B cell (primary cell): ENCODE results near the gene AUTS2. TPM values are rescaled to one million over a fixed set of nuclear protein-coding genes. Genes with fewer than 3 reads are reported as not detected.

Experiments used
- ATAC-seq: fragments of 200-7000 bp; cut with Tn5 transposase; one replicate; pipeline ENCODE4 v1.10.0; 2021; ENCODE audit warnings: low read depth, mild to moderate bottlenecking, moderate number of reproducible peaks, moderate library complexity
- CTCF ChIA-PET: fragments of 350-600 bp; sonication (Branson Sonifier 250); formaldehyde crosslinking; loops from one replicate; lab custom pipeline; 2021; ENCODE audit warnings: antibody characterized with exemption, inconsistent platforms; lab: Charles Lee
- POLR2A ChIA-PET: fragments of 350-600 bp; sonication (Branson Sonifier 250); formaldehyde crosslinking; loops from one replicate; lab custom pipeline; 2021; ENCODE audit warnings: antibody characterized with exemption; lab: Charles Lee
- DNase-seq: peaks from one replicate; pipeline ENCODE4 v3.0.0; 2013
- H2AFZ ChIP-seq: 2 replicates; pipeline ENCODE4 v1.6.1; 2012; ENCODE audit warnings: mild to moderate bottlenecking, low read depth, low read length; ENCODE audit not compliant: insufficient read depth, poor library complexity, severe bottlenecking
- H3K27ac ChIP-seq, 2 donors: 1 replicate in 1 of 2; 2 replicates in 1 of 2; pipeline ENCODE4 v1.5.1; 2012 to 2013; ENCODE audit warnings: low read length in 2 of 2, mild to moderate bottlenecking in 2 of 2, moderate library complexity in 1 of 2
- H3K27me3 ChIP-seq, 4 experiments: fragments of 200-600 bp in 1 of 4; sonication (generic) in 1 of 4; replicated peaks in 1 of 4; 1 replicate in 2 of 4; 2 replicates in 2 of 4; pipeline versions ENCODE4 v1.6.1 to v1.7.0; 2013 to 2016; ENCODE audit warnings: low read length in 3 of 4, mild to moderate bottlenecking in 2 of 4, mixed read lengths in 1 of 4, moderate library complexity in 1 of 4; ENCODE audit not compliant: insufficient read depth in 4 of 4, control insufficient read depth in 3 of 4; ENCODE audit errors: control extremely low read depth in 1 of 4
- H3K36me3 ChIP-seq, 2 experiments: replicated peaks in 1 of 2; 1 replicate in 1 of 2; 2 replicates in 1 of 2; pipeline versions ENCODE4 v1.6.1 to v1.7.1; 2013; ENCODE audit warnings: low read length in 1 of 2; ENCODE audit not compliant: insufficient read depth in 2 of 2, control insufficient read depth in 1 of 2; ENCODE audit errors: control extremely low read depth in 1 of 2, extremely low read depth in 1 of 2
- H3K4me1 ChIP-seq, 2 donors: fragments of 200-600 bp in 1 of 2; sonication (generic) in 1 of 2; 1 replicate in 1 of 2; 2 replicates in 1 of 2; pipeline versions ENCODE4 v1.5.1 to v1.6.1; 2013 to 2017; ENCODE audit warnings: low read length in 2 of 2; ENCODE audit not compliant: control insufficient read depth in 2 of 2, insufficient read depth in 2 of 2
- H3K4me2 ChIP-seq: replicated peaks from 2 replicates; pipeline ENCODE3; 2012; ENCODE audit warnings: mild to moderate bottlenecking, low read depth, low read length; ENCODE audit not compliant: poor library complexity, severe bottlenecking
- H3K4me3 ChIP-seq, 5 experiments: fragments of 200-600 bp in 1 of 5; sonication (generic) in 1 of 5; 1 replicate in 3 of 5; 2 replicates in 2 of 5; pipeline versions ENCODE4 v1.5.1 to v1.7.0; 2011 to 2016; ENCODE audit warnings: low read length in 4 of 5, mild to moderate bottlenecking in 4 of 5, low read depth in 2 of 5, control low read depth in 1 of 5, moderate library complexity in 1 of 5; ENCODE audit not compliant: insufficient read depth in 1 of 5; ENCODE audit errors: control extremely low read depth in 1 of 5, extremely low read depth in 1 of 5
- H3K79me2 ChIP-seq: fragments of 200-600 bp; sonication (generic); one replicate; pipeline ENCODE4 v1.6.0; 2016; ENCODE audit warnings: low read length; ENCODE audit not compliant: control insufficient read depth, insufficient read depth
- H3K9ac ChIP-seq: fragments of 200-600 bp; sonication (generic); 2 replicates; pipeline ENCODE4 v1.6.1; 2017; ENCODE audit warnings: mild to moderate bottlenecking, low read length, moderate library complexity
- H3K9me3 ChIP-seq, 3 donors: one replicate each; pipeline versions ENCODE4 v1.6.1 to v1.7.1; 2013; ENCODE audit warnings: low read length in 2 of 3; ENCODE audit not compliant: control insufficient read depth in 2 of 3, insufficient read depth in 1 of 3; ENCODE audit errors: control extremely low read depth in 1 of 3
- H4K20me1 ChIP-seq: 2 replicates; pipeline ENCODE4 v1.6.0; 2012; ENCODE audit warnings: mild to moderate bottlenecking, low read length; ENCODE audit not compliant: insufficient read depth, control insufficient read depth, poor library complexity, severe bottlenecking
- H3K27ac Mint-ChIP-seq: one replicate; pipeline ENCODE4 v1.8.0; 2021; ENCODE audit warnings: mixed read lengths
- H3K27me3 Mint-ChIP-seq: one replicate; pipeline ENCODE4 v1.8.0; 2021; ENCODE audit warnings: mixed read lengths
- H3K4me1 Mint-ChIP-seq: one replicate; pipeline ENCODE4 v1.8.0; 2021; ENCODE audit warnings: mixed read lengths
- H3K4me3 Mint-ChIP-seq: one replicate; pipeline ENCODE4 v1.8.0; 2021; ENCODE audit warnings: mixed read lengths
- H3K9me3 Mint-ChIP-seq: one replicate; pipeline ENCODE4 v1.8.0; 2022; ENCODE audit warnings: mixed read lengths; ENCODE audit not compliant: insufficient read depth
- CTCF ChIP-seq: fragments of 200-600 bp; IDR thresholded peaks from one replicate; pipeline ENCODE4 v1.8.0; 2022; ENCODE audit warnings: antibody characterized with exemption, mild to moderate bottlenecking
- EZH2 ChIP-seq: IDR thresholded peaks from 2 replicates; pipeline ENCODE4 v1.6.1; 2012; ENCODE audit warnings: borderline replicate concordance, low read depth, mild to moderate bottlenecking, moderate library complexity, low read length; ENCODE audit not compliant: insufficient read depth, poor library complexity, severe bottlenecking
- whole genome bisulfite sequencing: methylation state at CpG from one replicate; pipeline ENCODE4 v1.1.5; 2013; ENCODE audit warnings: missing lambda C conversion rate; ENCODE audit not compliant: insufficient coverage; 5-methylcytosine and 5-hydroxymethylcytosine counted together
- intact Hi-C: fragments of 100-400 bp; cut with micrococcal nuclease; formaldehyde crosslinking; loops from one replicate; pipeline ENCODE4 v1.10.0; 2022
- polyA plus RNA-seq: library from polyadenylated mRNA; depleted of rRNA; stranded (reverse); fragments of >200 nt; gene quantifications from 2 replicates; pipeline ENCODE4 v1.2.3, GENCODE V29; 2012
- total RNA-seq, 2 donors: library from RNA; stranded (reverse); fragments of 120-200 nt in 1 of 2; gene quantifications; 1 replicate in 1 of 2; 2 replicates in 1 of 2; pipeline versions ENCODE4 v1.2.3 to v1.2.4, GENCODE V29; 2013 to 2022

Gene AUTS2
- total and polyA plus RNA-seq, 2 donors (not counting 1 experiment from before 2014, with no cell fraction given): 22.3 to 35.0 TPM

GRCh38 chr7:70711452-70711851 is 1113.2 kb downstream of the AUTS2 start:
- peaks cover 0 to 12% (median 0%) of the 10 kb centered on the region in 3 donors for H3K9me3 ChIP-seq
- no peaks in the 10 kb centered on the region for H3K36me3 ChIP-seq
- no peak overlapping the region for H3K4me3 ChIP-seq
- H3K27me3 ChIP-seq: no peaks in the 10 kb centered on the region
- ChIA-PET CTCF (no interaction called here), POLR2A (no interaction called here)
- H3K79me2 ChIP-seq: no peaks in the 10 kb centered on the region
- H3K27me3 Mint-ChIP-seq: no peaks in the 10 kb centered on the region
- TF ChIP-seq EZH2 (no peak), CTCF (no peak)
- DNase-seq (no peak), ATAC-seq (no peak)
- 94% methylated on average over 9 of the region's 11 CpGs for WGBS
- H3K4me1 ChIP-seq: peaks cover 0 to under 1% of the 10 kb centered on the region in 2 donors
- no peaks in the 10 kb centered on the region for H4K20me1 ChIP-seq
- H3K4me1 Mint-ChIP-seq: peaks cover 3% of the 10 kb centered on the region
- H3K4me3 Mint-ChIP-seq: no peak overlapping the region
- no peak overlapping the region for H3K27ac Mint-ChIP-seq
- H3K4me2 ChIP-seq: no peak overlapping the region
- H2AFZ ChIP-seq: no peak overlapping the region
- no peak overlapping the region for H3K27ac ChIP-seq
- intact Hi-C loops: no loop called here
- H3K9me3 Mint-ChIP-seq: no peaks in the 10 kb centered on the region
- H3K9ac ChIP-seq: no peak overlapping the region

GRCh38 chr7:70712942-70713341 is 1114.7 kb downstream of the AUTS2 start:
- peaks cover 9% of the 10 kb centered on the region for H3K4me1 Mint-ChIP-seq
- H3K27ac Mint-ChIP-seq: no peak overlapping the region
- Histone ChIP-seq H2AFZ (no peak overlapping the region), H4K20me1 (no peaks in the 10 kb centered on the region), H3K27ac (no peak overlapping the region), H3K79me2 (no peaks in the 10 kb centered on the region), H3K36me3 (no peaks in the 10 kb centered on the region), H3K27me3 (no peaks in the 10 kb centered on the region), H3K9ac (no peak overlapping the region), H3K9me3 (peaks cover 0 to 12% (median 0%) of the 10 kb centered on the region in 3 donors), H3K4me3 (no peak overlapping the region), H3K4me1 (peaks cover 0 to 2% of the 10 kb centered on the region in 2 donors), H3K4me2 (no peak overlapping the region)
- WGBS: 73% methylated on average over 3 of the region's 5 CpGs
- POLR2A ChIA-PET: no interaction called here
- TF ChIP-seq CTCF (no peak), EZH2 (no peak)
- H3K9me3 Mint-ChIP-seq: no peaks in the 10 kb centered on the region
- intact Hi-C loops: no loop called here
- H3K4me3 Mint-ChIP-seq: no peak overlapping the region
- no peaks in the 10 kb centered on the region for H3K27me3 Mint-ChIP-seq
- DNase-seq: no peak
- ATAC-seq: no peak
- CTCF ChIA-PET: no interaction called here
